GM23338 (cell line): ENCODE measurements around the gene NFAT5. TPM values are rescaled to one million over a fixed set of nuclear protein-coding genes. Genes with fewer than 3 reads are reported as not detected.

Experiments
- ATAC-seq: fragments of 200-7000 bp; cut with Tn5 transposase; 3 replicates; pipeline ENCODE4 v1.9.1; 2020
- DNase-seq: peaks from one replicate; pipeline ENCODE4 v3.0.0-alpha.2; 2015; ENCODE audit warnings: low spot score
- H2AFZ ChIP-seq: fragments of 200-600 bp; sonication (generic); 2 replicates; pipeline ENCODE4 v1.8.0; 2016; ENCODE audit warnings: antibody characterized with exemption, mild to moderate bottlenecking, moderate library complexity
- H3F3A ChIP-seq: fragments of 200-600 bp; sonication (generic); replicated peaks from 2 replicates; pipeline ENCODE4 v1.8.0; 2017; ENCODE audit warnings: antibody characterized with exemption, mixed run types, low read depth
- H3K27ac ChIP-seq: fragments of 200-600 bp; sonication (generic); 2 replicates; pipeline ENCODE4 v1.6.1; 2016; ENCODE audit warnings: low read depth
- H3K27me3 ChIP-seq: fragments of 200-600 bp; sonication (generic); 2 replicates; pipeline ENCODE4 v1.8.0; 2016; ENCODE audit warnings: mild to moderate bottlenecking, mixed run types, moderate library complexity; ENCODE audit not compliant: insufficient read depth
- H3K36me3 ChIP-seq: fragments of 200-600 bp; sonication (generic); 2 replicates; pipeline ENCODE4 v1.8.0; 2016; ENCODE audit warnings: mild to moderate bottlenecking; ENCODE audit not compliant: insufficient read depth
- H3K4me1 ChIP-seq: fragments of 200-600 bp; sonication (generic); 2 replicates; pipeline ENCODE4 v1.8.0; 2016; ENCODE audit warnings: mild to moderate bottlenecking, moderate library complexity; ENCODE audit not compliant: insufficient read depth
- H3K4me2 ChIP-seq: fragments of 200-600 bp; sonication (generic); 2 replicates; pipeline ENCODE4 v1.7.1; 2017; ENCODE audit warnings: mixed run types
- H3K4me3 ChIP-seq: fragments of 200-600 bp; sonication (generic); 2 replicates; pipeline ENCODE4 v1.6.1; 2016; ENCODE audit warnings: mixed run types
- H3K79me2 ChIP-seq: fragments of 200-600 bp; sonication (generic); replicated peaks from 2 replicates; pipeline ENCODE4 v1.8.0; 2017; ENCODE audit warnings: mild to moderate bottlenecking; ENCODE audit not compliant: insufficient read depth
- H3K9me2 ChIP-seq: fragments of 200-600 bp; sonication (generic); 2 replicates; pipeline ENCODE4 v1.8.0; 2017; ENCODE audit not compliant: insufficient read depth
- H4K20me1 ChIP-seq: fragments of 200-600 bp; sonication (generic); replicated peaks from 2 replicates; pipeline ENCODE4 v1.8.0; 2017; ENCODE audit warnings: mild to moderate bottlenecking; ENCODE audit not compliant: insufficient read depth
- H3K27ac Mint-ChIP-seq: 2 replicates; pipeline ENCODE4 v1.8.0; 2020; ENCODE audit warnings: inconsistent platforms, mild to moderate bottlenecking, moderate library complexity, mixed read lengths
- H3K27me3 Mint-ChIP-seq: 3 replicates; pipeline ENCODE4 v1.8.0; 2022; ENCODE audit warnings: low read depth, mild to moderate bottlenecking, moderate library complexity, mixed read lengths, inconsistent platforms; ENCODE audit not compliant: insufficient read depth, poor library complexity
- H3K36me3 Mint-ChIP-seq: 3 replicates; pipeline ENCODE4 v1.8.0; 2021; ENCODE audit warnings: low read depth, mild to moderate bottlenecking, inconsistent platforms, moderate library complexity, mixed read lengths
- H3K4me1 Mint-ChIP-seq: 3 replicates; pipeline ENCODE4 v1.8.0; 2020; ENCODE audit warnings: mild to moderate bottlenecking, inconsistent platforms, mixed read lengths
- H3K4me3 Mint-ChIP-seq: 3 replicates; pipeline ENCODE4 v1.8.0; 2021; ENCODE audit warnings: moderate library complexity, mild to moderate bottlenecking, inconsistent platforms, mixed read lengths
- H3K9me3 Mint-ChIP-seq: 3 replicates; pipeline ENCODE4 v1.8.0; 2020; ENCODE audit warnings: moderate library complexity, mild to moderate bottlenecking, inconsistent platforms, mixed read lengths
- CREB1 ChIP-seq: fragments of 250-450 bp; sonication (Bioruptor Pico); IDR thresholded peaks from 2 replicates; pipeline ENCODE4 v1.5.0; 2020; ENCODE audit warnings: low read depth, mild to moderate bottlenecking, moderate library complexity
- CTCF ChIP-seq, 2 experiments: fragments of 200-600 bp in 1 of 2; sonication (generic) in 1 of 2; conservative IDR thresholded peaks; 2 replicates each; pipeline versions ENCODE4 v1.5.1 to v1.6.1; 2016 to 2017; ENCODE audit warnings: antibody characterized with exemption in 2 of 2, low read depth in 2 of 2, mild to moderate bottlenecking in 2 of 2, moderate library complexity in 1 of 2
- EZH2 ChIP-seq: fragments of 200-600 bp; sonication (generic); IDR thresholded peaks from one replicate; pipeline ENCODE4 v1.8.0; 2017; ENCODE audit warnings: antibody characterized with exemption, mild to moderate bottlenecking, low read depth; ENCODE audit not compliant: unreplicated experiment
- EZH2phosphoT487 ChIP-seq: fragments of 200-600 bp; sonication (generic); IDR thresholded peaks from one replicate; pipeline ENCODE4 v1.8.1; 2018; ENCODE audit warnings: antibody characterized with exemption; ENCODE audit not compliant: unreplicated experiment
- JUNB ChIP-seq: IDR thresholded peaks from one replicate; pipeline ENCODE4 v1.6.1; 2016; ENCODE audit warnings: antibody characterized with exemption; ENCODE audit not compliant: unreplicated experiment
- NANOG ChIP-seq: IDR thresholded peaks from 2 replicates; pipeline ENCODE4 v1.6.1; 2016; ENCODE audit warnings: antibody characterized with exemption, borderline replicate concordance
- POLR2AphosphoS5 ChIP-seq: IDR thresholded peaks from 2 replicates; pipeline ENCODE4 v1.6.1; 2016; ENCODE audit warnings: antibody characterized with exemption, low read depth
- STAT1 ChIP-seq: IDR thresholded peaks from one replicate; pipeline ENCODE4 v1.6.1; 2016; ENCODE audit warnings: antibody characterized with exemption; ENCODE audit not compliant: unreplicated experiment
- ZNF114 ChIP-seq: fragments of 250-450 bp; sonication (Bioruptor Pico); IDR thresholded peaks from 2 replicates; pipeline ENCODE4 v1.5.0; 2020; ENCODE audit warnings: mild to moderate bottlenecking, moderate library complexity
- ZNF331 ChIP-seq: fragments of 250-450 bp; sonication (Bioruptor Pico); IDR thresholded peaks from 2 replicates; pipeline ENCODE4 v1.5.0; 2020; ENCODE audit warnings: low read depth, mild to moderate bottlenecking, moderate library complexity
- ZNF462 ChIP-seq: fragments of 250-450 bp; sonication (Bioruptor Pico); IDR thresholded peaks from 2 replicates; pipeline ENCODE4 v1.5.0; 2020; ENCODE audit warnings: mild to moderate bottlenecking, moderate library complexity
- polyA plus RNA-seq: library from polyadenylated mRNA; unstranded; fragments of >200 nt; fragmentation: Nextera tagmentation; extraction: Ambion mirVana; gene quantifications from 2 replicates; pipeline ENCODE4 v1.2.1, GENCODE V29; 2016
- total RNA-seq: library from RNA; depleted of rRNA; stranded (reverse); fragments of >200 nt; shearing (Covaris generic); gene quantifications from 2 replicates; pipeline ENCODE4 v1.2.3, GENCODE V29; 2014
- TF ChIP-seq, protein P1 (sequence below): IDR thresholded peaks from one replicate; pipeline ENCODE4 v1.6.1; 2018; ENCODE audit warnings: antibody characterized with exemption; ENCODE audit not compliant: unreplicated experiment
- TF ChIP-seq, protein P2 (sequence below): IDR thresholded peaks from 2 replicates; pipeline ENCODE4 v1.6.1; 2016; ENCODE audit warnings: antibody characterized with exemption

Gene NFAT5
- total and polyA plus RNA-seq, 2 experiments from 2014 or later, result 10.6 to 27.0 TPM

GRCh38 chr16:69544088-69544487 lies 21.7 kb upstream of the NFAT5 start:
- H3K4me3 Mint-ChIP-seq, result no peak overlapping the region
- ATAC-seq, result no peak
- H3K4me3 ChIP-seq, result no peak overlapping the region

More at GRCh38 chr16:69544088-69544487, 21.7 kb upstream of the NFAT5 start:
- H4K20me1 ChIP-seq, result no peaks in the 10 kb centered on the region
- no peak for TF ChIP-seq EZH2phosphoT487
- no peak for TF ChIP-seq CREB1 (CRISPR knock-in tag)
- TF ChIP-seq NANOG, result no peak
- TF ChIP-seq POLR2AphosphoS5, result no peak
- TF ChIP-seq ZNF462 (CRISPR knock-in tag), result no peak
- no peak for TF ChIP-seq JUNB
- TF ChIP-seq, protein P1, sequence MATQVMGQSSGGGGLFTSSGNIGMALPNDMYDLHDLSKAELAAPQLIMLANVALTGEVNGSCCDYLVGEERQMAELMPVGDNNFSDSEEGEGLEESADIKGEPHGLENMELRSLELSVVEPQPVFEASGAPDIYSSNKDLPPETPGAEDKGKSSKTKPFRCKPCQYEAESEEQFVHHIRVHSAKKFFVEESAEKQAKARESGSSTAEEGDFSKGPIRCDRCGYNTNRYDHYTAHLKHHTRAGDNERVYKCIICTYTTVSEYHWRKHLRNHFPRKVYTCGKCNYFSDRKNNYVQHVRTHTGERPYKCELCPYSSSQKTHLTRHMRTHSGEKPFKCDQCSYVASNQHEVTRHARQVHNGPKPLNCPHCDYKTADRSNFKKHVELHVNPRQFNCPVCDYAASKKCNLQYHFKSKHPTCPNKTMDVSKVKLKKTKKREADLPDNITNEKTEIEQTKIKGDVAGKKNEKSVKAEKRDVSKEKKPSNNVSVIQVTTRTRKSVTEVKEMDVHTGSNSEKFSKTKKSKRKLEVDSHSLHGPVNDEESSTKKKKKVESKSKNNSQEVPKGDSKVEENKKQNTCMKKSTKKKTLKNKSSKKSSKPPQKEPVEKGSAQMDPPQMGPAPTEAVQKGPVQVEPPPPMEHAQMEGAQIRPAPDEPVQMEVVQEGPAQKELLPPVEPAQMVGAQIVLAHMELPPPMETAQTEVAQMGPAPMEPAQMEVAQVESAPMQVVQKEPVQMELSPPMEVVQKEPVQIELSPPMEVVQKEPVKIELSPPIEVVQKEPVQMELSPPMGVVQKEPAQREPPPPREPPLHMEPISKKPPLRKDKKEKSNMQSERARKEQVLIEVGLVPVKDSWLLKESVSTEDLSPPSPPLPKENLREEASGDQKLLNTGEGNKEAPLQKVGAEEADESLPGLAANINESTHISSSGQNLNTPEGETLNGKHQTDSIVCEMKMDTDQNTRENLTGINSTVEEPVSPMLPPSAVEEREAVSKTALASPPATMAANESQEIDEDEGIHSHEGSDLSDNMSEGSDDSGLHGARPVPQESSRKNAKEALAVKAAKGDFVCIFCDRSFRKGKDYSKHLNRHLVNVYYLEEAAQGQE, result no peak
- TF ChIP-seq EZH2, result no peak
- TF ChIP-seq STAT1, result no peak
- TF ChIP-seq, protein P2, sequence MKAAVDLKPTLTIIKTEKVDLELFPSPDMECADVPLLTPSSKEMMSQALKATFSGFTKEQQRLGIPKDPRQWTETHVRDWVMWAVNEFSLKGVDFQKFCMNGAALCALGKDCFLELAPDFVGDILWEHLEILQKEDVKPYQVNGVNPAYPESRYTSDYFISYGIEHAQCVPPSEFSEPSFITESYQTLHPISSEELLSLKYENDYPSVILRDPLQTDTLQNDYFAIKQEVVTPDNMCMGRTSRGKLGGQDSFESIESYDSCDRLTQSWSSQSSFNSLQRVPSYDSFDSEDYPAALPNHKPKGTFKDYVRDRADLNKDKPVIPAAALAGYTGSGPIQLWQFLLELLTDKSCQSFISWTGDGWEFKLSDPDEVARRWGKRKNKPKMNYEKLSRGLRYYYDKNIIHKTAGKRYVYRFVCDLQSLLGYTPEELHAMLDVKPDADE, result no peak
- TF ChIP-seq ZNF331, result no peak
- TF ChIP-seq CTCF (conservative IDR thresholded peaks at IDR 0.05; ENCODE audit: low read depth in 2 of 2), result no peak
- TF ChIP-seq ZNF114 (CRISPR knock-in tag), result no peak
- Mint-ChIP-seq H3K27ac (no peak overlapping the region), H3K9me3 (no peaks in the 10 kb centered on the region), H3K27me3 (peaks cover 2% of the 10 kb centered on the region), H3K4me1 (no peaks in the 10 kb centered on the region), H3K36me3 (no peaks in the 10 kb centered on the region)
- no peaks in the 10 kb centered on the region for H3F3A ChIP-seq
- no peaks in the 10 kb centered on the region for H3K36me3 ChIP-seq
- H3K27me3 ChIP-seq, result no peaks in the 10 kb centered on the region
- no peaks in the 10 kb centered on the region for H3K79me2 ChIP-seq
- no peaks in the 10 kb centered on the region for H3K9me2 ChIP-seq
- 0 out of 2 replicates have a peak overlapping the region, but pooled peaks have one; percentile 49 for H2AFZ ChIP-seq
- no peak overlapping the region for H3K4me2 ChIP-seq
- no peak overlapping the region for H3K27ac ChIP-seq
- no peak for DNase-seq
- no peaks in the 10 kb centered on the region for H3K4me1 ChIP-seq
